Pons (tissue), 1 donor: ENCODE data around the gene SPCS2.
"Not testable (repeated sequence)": the region's sequence is repeated elsewhere in the genome, so short reads cannot be mapped to it uniquely, and the experiment has no call there.

ENCODE experiments used
- DNase-seq: peaks from one replicate; pipeline ENCODE4 v3.0.0-alpha.2; 2016; ENCODE audit warnings: low spot score

The SPCS2 gene

GRCh38 chr11:75002516-75002915 lies 53.5 kb downstream of the SPCS2 start:
- no peak for DNase-seq

- DNase-seq = no peak
These were observed 55.1 kb downstream of the SPCS2 start for GRCh38 chr11:75004215-75004614.

DNA sequence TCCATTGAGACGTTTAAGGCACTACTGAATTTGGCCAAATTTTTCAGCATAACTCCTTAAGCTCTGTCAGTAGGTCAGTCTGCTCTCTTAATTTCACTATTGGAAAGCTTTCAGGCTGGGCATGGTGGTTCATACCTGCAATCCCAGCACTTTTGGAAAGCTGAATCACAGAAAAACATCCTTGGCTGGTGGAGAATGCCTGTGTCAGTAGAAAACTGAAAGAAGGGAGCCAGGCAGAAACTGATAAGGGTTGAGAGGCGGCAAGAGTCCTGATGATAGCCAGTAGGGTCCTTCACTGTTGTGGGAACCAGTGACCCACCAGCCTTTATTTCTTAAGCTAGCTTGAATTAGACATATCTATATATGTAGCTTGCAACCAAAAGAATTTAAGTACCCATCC lies 62.3 kb downstream of the SPCS2 start:
- no peak for DNase-seq

DNA sequence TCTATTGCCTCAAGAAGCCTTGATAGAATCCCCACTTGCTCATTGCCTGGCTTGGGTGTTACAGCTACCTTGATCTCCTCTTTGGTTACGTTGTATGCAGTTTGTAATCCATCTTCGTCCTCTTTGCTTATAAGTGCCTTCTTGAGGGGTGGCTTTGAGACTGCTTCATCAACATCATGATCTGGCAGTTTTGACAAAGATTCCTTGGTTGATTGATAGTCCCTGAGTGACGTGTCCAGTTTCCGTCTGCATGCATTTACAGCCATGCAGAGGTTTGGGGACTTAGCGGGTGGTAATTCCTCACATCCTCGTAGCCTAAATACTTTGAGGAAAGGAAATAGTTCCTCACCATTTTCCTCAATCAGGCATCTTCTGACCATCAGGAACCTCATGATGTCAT lies 62.8 kb downstream of the SPCS2 start:
- no peak for DNase-seq

DNA sequence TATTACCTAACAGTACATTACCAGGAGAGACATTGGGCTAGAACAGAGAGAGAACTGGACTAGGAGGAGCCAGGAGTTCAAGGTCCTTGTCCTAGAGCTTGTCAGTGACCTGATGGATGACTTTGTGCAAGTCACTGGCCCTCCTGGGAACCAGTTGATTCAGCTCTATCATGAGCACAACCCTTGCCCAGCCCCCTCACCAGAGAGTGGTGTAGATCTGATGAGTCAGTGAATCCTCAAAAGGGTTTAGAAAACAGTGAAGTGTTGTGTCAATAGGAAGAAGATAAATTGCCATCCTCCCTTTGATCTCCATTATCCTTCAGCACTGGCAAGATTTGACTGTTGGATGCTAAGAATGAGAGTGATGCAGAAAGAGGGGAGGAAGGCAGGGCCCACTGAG lies 64.0 kb downstream of the SPCS2 start:
- no peak for DNase-seq

DNA sequence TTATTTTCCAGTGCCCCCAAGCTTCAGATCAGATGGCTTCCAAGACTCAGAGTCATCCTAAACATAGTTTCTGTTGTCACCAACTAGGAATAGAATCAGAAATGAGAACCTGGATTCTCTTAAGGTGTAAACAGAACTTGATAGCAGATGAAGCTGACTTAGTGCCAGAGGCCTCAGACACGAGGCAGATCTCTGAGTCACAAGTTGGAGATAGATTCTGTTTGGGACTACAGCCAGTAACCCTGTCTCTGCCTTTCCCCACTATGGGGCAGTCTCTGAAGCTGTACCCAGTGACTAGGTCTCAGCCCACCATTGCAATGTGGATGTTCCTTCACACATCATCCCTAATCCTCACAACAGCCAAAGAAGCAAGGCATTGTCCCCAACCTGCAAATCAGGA lies 65.1 kb downstream of the SPCS2 start:
- DNase-seq = no peak

DNA sequence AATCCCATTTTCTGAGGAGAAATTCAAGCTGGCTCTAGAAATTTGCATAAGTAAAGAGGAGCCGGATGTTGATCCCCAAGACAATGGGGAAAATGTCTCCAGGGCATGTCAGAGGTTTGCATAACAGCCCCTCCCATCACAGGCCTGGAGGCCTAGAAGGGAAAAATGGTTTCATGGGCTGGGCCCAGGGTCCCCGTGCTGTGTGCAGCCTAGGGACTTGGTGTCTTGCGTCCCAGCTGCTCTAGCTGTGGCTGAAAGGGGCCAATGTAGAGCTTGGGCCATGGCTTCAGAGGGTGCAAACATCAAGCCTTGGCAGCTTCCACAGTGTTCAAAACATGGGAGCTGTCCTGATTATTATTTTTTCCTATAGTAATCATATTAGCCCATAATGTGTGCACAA lies 70.1 kb downstream of the SPCS2 start:
- not testable (repeated sequence) for DNase-seq

DNA sequence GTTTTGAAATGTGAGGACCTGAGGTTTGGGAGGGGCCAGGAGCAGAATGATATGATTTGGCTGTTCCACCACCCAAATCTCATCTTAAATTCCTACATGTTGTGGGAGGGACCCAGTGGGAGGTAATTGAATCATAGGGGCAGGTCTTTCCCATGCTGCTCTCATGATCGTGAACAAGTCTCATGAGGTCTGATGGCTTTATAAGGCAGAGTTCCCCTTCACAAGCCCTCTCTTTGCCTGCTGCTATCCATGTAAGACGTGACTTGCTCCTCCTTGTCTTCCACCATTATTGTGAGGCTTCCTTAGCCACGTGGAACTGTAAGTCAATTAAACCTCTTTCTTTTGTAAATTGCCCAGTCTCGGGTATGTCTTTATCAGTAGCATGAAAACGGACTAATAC lies 71.3 kb downstream of the SPCS2 start:
- not testable (repeated sequence) for DNase-seq

DNA sequence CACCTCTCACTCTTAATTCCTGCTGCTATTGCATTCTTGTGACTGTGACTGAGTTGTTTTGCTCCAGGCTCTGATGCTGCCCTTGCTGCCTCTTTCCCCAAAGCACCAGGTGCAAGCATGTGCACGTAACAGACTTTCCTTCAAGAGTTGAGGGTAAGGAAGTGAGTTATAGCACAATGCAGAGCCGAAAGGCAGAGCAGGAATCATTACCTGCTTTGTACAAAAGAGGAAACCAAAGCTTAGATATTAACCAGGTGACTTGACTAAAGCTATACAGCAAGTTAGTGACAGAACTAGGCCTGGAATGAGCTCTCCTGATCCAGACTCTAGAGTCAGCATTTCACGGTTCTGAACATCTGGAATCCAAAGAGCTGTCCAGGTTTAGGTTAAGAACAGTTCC lies 73.2 kb downstream of the SPCS2 start:
- DNase-seq = no peak

- DNase-seq = peak; percentile 85
These were observed 73.8 kb downstream of the SPCS2 start for GRCh38 chr11:75022759-75023396.

- DNase-seq = no peak
These were observed 74.5 kb downstream of the SPCS2 start for GRCh38 chr11:75023446-75024067.

- DNase-seq = peak; percentile 78
These were observed 75.0 kb downstream of the SPCS2 start for GRCh38 chr11:75024068-75024449.

DNA sequence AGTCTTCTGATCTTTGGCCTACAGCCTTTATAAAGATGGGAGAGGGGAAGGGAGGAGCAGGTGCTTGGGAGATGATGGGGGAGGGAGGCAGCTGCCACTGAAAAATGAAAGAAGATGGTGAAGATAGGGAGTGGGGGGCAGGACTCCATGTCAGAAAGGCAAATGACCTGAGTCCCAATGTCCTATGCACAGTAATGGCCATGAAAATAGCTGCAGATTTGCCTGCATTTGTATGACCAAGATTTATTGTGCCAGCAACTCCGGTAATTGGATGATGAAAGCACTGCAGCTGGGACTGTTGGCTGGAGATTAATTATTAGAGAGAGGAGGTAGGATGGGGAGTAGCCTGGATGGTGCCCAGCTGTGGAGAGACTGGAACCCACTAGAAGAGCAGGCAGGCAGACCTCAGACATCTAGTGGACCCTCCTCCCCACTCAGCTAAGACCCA lies 75.7 kb downstream of the SPCS2 start:
- DNase-seq = peak; percentile 38

- DNase-seq = no peak
These were observed 76.5 kb downstream of the SPCS2 start for GRCh38 chr11:75025561-75025960.

GRCh38 chr11:75028321-75028720 lies 79.3 kb downstream of the SPCS2 start:
- no peak for DNase-seq
